Panc1 (cell line): Measurements from ENCODE around the gene MRPL2.

ENCODE experiments used
- POLR2AphosphoS5 ChIP-seq: IDR thresholded peaks from 2 replicates; pipeline ENCODE4 v1.6.1; 2012; ENCODE audit warnings: mild to moderate bottlenecking, low read depth, low read length, moderate library complexity
- TF ChIP-seq, protein P1 (sequence below): fragments of 450-650 bp; IDR thresholded peaks from 2 replicates; pipeline ENCODE4 v1.5.1; 2017; ENCODE audit warnings: mild to moderate bottlenecking

GRCh38 chr6:43016176-43016942, 42.9 kb downstream of the MRPL2 start:
- TF ChIP-seq, protein P1, sequence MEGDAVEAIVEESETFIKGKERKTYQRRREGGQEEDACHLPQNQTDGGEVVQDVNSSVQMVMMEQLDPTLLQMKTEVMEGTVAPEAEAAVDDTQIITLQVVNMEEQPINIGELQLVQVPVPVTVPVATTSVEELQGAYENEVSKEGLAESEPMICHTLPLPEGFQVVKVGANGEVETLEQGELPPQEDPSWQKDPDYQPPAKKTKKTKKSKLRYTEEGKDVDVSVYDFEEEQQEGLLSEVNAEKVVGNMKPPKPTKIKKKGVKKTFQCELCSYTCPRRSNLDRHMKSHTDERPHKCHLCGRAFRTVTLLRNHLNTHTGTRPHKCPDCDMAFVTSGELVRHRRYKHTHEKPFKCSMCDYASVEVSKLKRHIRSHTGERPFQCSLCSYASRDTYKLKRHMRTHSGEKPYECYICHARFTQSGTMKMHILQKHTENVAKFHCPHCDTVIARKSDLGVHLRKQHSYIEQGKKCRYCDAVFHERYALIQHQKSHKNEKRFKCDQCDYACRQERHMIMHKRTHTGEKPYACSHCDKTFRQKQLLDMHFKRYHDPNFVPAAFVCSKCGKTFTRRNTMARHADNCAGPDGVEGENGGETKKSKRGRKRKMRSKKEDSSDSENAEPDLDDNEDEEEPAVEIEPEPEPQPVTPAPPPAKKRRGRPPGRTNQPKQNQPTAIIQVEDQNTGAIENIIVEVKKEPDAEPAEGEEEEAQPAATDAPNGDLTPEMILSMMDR: no peak
- no peak for TF ChIP-seq POLR2AphosphoS5
